T-helper 1 cell (primary cell): ENCODE results near the gene GHRHR.

Experiments used
- DNase-seq, 5 donors: peaks; one replicate each; pipeline ENCODE4 v3.0.0-alpha.2; 2012 to 2020

The GHRHR gene

DNA sequence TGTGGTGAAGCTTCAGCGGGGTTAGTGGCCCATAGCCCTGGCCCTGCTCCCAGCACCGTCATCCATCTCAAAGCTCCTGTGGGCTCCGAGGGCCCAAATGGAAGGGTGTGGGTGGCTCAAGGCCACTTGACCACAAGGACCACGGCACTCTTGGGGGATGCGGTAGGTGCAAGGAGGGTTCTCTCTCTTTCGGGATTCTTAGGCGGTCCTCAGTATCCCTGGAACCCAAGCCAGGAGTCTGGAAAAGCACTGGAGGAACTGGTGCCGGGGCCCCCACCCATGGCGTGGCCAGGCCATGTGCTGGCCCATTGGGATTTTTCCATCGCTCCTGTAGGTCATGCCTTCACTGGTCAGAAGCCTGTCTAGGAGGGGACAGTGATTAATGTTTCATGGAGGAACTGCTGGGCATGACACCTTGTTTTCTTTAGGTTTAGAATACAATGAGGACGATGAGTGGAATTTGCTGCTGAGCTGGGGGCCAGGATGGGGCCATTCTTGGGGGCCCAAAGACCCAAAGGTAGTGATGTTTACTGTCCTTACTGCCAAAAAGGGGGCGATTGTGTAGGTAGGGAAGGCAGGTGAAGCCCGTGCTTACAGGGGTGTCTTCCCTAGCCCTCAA is 35.4 kb upstream of the GHRHR start:
- no peak for DNase-seq

DNA sequence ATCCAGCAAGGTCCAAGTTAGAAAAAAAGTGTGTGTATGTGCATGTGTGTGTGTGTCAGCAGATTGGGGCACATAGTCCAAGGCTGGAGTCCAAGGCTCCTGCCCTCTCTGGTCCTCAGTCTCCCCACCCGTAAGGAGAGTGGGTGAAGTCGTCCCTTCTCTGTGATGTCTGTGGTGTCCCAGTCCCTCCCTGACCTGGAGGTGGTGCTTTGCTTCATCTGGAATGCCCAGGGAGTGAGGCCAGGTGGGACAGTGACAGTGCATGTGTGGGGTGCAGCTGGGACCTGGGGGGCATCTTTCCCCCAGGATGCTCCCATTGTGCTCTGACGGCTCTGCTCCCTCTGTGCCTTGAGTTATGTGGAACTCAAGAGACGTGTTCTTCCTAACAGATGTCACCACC is 34.1 kb upstream of the GHRHR start:
- no peak for DNase-seq

DNA sequence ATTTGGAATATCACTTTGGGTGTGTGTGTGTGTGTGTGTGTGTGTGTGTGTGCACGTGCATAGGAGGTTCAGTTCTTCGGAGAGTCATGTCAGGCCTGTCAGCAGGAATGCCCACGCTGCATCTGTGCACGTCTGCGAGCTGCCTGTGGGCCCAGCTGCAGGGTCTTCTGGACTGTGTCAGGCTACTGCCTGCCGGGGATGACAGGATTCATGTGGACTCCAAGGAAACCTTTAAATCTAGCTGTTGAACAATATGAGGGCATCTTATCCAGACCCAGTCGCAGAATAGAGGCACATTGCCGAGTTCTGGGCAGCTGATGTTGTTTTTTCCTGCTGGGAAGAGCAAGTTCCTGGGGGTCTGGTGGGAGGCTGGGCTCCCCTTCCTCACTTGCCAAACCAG is 33.1 kb upstream of the GHRHR start:
- no peak for DNase-seq

DNA sequence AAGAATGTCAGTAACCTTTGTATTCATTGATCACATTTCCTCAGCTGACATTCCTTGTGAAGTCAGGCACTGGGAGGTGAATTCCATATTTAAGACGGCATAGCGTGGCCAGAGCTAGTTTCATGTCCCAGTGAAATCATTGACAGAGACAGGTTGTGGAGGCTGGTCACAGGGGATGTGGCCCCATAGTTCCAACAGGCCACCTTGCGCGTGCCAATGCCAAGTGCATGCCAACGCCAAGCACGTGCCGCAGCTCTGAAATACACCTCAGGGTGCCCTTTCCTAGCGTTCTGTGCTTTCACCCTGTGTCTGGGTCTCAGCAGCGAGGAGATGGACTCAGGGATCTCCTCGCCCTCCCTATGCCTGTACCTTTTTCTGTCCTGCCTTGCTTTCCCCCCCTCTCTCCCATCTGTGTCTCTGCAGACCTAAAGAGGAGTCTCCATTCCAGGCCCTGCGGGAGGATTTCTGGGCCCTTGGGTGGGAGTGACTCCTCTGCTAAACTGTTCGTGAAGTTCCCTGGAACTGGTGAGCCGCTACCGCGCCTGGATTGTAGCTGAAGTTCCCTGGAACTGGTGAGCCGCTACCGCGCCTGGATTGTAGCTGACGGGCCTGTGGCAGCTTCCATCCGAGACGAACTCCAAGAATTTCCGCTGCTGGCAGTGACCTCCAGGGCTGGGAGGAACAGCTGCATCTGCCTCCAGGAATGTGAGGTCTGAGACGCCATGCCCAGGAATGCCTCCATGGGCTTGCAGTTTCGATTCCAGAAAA is 32.4 kb upstream of the GHRHR start:
- DNase-seq, result no peak

DNA sequence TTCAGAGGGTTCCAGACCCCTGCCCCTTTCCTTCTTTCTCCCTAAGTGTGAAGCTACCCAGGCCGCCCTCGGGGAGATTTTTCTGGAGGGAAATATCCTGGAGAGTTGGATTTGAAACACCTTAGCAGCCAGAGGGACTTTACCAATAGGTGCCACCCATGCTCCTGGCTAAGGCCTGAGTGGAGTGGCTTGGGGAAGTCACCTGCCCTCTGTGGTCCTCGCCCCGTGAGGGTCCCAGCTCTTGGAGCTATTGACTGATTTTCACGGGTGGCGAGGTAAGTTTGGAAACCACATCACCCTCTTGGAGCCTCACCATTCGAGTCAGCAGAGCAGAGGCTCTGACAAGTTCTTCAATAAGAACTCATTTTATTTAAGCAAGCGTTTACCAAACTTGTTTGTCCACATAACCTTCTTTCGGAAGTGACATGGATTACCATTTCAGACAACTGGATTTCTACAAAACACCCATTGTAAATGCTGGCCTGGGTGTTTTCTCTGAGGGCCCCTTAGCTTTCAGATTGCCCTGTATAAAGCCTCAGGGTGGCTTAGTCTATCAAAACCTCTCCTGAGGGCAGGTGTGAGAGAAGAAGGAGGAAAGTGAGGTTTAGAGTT is 31.7 kb upstream of the GHRHR start:
- DNase-seq, result no peak

DNA sequence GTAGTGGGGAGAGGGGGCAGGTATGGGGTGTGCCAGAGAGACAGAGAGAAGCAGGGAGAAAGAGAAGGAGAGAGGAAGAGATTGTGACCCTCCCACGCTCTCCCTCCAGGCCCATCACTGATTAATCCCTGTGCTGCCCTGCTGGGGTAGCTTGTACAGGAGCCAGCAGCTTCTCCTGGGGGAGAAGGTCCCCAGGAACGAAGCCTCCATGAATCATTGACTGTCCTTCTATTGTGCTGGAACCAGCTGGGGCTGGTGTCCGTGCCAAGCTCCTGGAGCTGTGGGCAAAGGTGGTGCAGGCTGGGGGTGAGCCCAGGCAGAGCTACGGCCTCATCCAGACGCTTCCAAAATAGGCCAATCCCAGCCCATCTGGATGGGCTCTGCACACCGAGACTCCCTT is 31.2 kb upstream of the GHRHR start:
- DNase-seq, result no peak

DNA sequence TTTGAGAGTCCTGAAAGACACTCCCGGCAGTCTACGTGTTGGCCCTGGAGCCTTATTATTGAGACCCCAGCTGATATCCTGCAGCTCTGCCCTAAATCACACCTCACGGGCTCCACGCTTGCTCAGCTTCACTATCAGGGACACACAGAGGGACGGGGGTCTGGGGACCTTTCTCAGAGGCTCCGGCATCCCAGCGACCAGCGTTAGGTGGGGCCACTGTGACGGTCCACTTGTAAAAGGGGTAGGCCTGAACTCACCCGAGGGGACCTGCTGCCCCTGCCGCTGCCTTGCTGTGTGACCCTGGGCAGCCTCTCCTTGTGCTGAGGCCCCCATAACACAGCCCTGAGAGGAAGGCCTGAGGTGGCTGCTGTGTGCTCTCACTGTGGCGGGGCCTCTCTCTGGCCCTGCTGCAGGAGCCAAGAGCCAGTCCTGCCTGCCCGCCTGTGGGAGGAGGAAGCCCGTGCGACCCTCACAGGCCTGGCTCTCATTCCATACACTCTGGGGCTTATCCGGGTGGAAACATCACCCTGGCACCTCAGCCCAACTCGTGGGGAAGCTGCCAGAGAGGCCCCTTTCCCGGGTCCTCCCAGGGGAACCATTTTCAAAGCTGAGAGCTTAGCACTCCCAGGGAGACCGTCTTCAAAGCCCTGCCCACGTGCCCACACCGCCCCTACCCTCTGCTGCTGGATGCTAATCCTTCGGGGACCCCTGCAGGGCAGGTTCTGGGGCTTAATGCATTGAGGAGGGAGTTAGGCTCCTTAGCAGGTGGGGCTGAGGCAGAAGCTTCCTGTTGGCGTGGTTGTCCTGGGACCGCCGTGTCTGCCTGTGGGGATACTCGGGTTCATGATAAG is 30.4 kb upstream of the GHRHR start:
- peak in 1 of 5 donors; percentile 8 for DNase-seq

DNA sequence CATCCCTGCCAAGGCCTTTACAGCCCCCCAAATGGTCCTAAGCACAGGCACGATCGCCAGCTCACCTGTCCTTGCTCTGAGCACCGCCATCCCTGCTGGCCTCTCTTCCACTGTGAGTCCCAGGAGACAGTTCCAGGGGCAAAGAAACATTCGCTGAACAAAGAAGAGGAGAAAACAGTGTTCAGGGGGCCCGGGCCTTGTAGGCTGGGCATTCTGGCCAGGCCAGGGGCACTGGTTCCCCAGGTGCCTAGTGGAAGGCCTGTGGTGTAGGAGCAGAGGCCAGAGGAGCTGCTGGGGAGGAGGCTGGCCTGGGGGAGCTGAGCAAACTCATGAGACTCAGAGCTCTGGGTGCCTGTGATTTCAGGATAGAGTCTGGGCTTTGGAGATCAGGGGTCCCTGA is 29.5 kb upstream of the GHRHR start:
- no peak for DNase-seq

DNA sequence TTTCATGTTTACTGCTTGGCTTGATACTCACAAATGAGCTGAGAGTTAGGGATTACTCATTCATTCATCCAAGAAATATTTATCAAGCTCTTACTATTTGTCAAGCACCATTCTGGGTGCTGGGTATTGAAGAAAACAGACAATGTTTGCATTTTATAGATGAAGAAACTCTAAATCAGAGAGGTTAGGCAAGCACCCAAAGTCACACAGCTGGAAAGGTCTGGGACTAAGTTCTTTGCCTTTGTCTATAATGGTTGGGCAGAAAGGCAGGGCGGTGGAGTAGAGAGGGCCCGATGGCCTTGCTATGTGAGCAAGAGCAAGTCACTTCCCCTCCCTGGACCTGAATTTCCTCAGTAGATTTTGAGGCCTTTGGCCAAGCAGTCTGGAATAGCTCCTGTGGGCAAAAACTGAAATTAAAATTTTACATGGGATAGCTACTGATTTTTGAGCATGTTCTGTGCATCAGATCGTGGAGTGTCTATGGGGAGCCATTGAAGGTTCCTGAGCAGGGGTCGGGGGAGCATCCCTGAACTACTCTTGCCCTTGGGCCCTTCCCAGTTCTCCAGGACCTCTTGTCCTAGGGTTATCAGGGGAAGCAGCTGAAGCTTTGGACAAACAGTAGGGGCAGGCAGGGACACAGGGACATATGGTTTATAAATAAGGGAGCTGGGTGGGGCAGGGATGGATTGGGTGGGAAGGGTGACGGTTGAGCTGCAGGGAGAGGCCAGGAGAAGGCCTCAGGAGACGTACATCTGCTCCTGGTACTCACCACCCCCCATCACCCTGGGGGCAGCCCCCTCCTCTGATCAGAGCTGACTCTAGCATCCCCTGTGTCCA is 28.8 kb upstream of the GHRHR start:
- no peak for DNase-seq

DNA sequence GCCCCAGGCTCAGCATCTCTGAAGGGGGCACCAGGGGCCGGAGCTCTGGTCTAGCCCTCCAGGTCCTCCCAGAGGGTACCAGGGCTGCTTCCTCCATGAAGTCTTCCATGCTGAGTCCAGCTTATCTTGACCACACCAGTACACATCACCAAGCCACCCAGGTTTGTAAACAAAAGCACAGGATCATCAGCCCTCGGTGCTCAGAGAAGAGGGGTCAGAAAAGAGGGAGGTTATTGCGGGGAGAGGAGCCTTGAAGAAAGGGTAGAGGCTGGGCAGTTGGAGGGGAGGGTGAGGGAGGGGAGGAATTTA is 28.2 kb upstream of the GHRHR start:
- DNase-seq, result no peak

DNA sequence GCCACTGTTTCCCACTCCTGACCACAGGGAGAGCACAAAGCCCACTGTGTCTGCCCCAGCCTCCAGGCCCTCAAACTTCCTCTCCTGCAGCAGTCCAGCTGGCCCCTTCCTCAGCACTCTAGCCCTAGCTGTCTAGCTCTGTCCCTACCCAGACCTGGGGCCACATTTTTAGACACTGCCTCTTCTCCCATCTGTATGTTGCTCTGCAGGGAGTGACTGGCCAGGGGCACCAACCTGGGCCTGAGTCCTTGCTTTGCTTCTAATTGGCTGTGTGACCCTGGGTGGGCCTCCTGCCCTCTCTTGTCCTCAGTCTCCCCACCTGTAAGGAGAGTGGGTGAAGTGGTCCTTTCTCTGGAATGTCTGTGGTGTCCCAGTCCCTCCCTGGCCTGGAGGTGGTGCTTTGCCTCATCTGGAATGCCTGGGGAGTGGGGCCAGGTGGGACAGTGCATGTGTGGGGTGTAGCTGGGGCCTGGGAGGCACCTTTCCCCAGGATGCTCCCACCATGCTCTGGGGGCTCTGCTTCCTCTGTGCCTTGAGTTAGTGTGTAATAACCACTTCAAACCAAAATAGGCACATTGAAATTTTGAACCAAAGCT is 27.0 kb upstream of the GHRHR start:
- no peak for DNase-seq

DNA sequence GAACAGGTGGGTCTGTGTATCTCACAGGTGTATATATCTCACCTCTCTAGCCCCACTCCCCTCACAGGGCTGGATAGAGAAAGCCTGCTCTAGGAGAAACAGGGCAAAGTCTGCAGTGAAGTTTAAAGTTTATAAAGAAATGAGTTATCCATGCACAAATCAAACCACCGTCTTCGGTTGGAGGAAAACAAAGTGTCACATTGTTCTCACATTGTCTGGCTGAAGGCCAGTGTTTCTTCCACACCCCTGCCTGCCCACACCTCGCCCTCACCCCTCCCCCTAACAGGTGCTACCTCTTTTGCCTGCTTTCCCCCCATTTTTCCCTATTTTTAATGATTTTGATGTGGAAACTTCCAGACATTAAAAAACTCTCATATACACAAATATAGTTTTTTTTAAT is 26.3 kb upstream of the GHRHR start:
- no peak for DNase-seq

DNA sequence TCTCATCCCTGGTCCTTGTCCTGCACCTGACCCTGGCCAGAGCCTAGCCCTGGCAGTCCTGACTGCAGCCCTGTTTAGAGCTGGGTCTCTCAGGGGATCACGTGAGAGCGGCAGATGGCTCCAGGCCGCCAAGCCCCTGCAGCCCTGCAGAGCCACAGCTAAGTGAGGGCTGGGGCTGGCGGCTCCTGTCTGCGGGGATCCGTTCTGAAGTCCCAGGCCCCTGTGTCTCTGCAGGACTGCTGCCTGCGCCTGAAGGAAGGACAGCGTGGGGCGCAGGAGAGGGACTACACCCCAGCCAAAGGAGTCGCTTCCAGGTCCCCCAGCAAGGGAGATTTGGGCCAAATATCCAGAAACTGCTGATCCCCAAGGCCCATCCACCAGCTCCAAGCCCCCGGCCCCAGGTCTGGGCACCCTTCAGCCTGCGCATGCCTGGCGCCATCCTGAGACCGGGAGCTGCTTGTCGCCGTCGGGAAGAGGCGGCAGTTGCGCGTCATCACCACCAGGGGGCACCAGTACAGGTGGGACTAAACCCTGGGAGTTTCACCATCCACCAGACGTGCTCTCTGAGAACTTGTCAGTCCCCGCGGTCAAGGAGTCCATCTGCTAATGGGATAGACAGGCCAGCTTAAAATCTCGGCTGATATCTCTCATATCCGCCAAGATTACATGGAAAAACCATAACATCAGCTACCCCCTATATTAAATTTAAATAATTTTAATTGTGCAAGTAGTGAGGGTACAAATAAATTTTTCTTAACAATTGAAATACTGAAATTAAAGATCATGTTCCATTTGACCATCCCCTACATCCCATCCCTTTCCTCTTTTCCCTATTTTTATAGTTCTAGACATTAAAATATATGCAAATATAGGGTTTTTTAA is 25.1 kb upstream of the GHRHR start:
- DNase-seq, result peak in 3 of 5 donors; percentile 37 to 51 (median 42)

DNA sequence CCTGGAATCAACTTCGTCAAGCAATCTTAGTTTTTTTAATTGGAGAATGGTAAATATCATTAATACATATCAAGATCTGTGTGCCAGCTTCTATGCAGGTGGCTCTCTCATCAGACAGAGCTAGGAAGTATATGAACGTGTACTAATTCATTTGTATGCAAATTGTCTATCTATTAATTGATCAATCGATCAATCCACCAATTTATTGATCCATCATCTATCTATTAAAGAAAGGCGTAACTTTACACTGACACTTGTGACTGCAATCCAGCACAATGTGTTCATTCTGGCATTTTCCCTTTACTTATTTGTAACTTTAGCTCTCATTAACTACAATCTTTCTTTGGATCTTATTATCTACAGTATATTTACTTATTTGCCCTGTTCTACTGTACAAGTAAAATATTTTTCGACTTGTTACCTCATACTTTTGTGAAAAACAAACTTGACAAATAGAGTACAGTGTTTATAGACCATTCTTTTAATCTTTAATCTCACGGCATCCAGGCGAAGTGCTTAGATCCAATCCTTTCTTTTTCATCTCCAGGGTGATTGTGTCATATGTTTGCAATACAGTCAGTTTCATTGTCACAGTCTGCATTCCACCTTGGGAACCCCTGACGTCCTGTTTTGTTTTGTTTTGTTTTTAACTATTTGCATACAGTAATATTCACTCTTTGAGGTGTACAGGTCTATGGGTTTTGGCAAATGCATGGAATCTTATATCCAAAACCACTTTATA is 22.0 kb upstream of the GHRHR start:
- DNase-seq, result no peak

DNA sequence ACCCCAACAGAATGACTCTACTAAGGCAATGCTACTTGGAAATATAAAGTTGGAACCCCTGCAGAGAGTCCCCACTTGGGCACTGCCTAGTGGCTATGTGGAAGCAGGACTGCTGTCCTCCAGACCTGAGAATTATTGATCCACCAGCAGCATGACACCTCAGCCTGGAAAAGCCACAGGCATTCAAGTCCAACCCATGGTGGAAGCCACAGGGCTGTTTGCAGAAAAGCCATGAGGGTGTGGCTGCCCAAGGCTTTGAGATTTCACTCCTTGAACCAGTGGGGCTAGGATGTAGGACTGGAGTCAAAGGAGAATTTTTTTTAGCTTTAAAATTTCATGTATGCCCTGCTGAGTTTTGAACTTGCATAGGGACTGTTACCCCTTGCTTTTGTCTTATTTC is 13.6 kb upstream of the GHRHR start:
- no peak for DNase-seq

DNA sequence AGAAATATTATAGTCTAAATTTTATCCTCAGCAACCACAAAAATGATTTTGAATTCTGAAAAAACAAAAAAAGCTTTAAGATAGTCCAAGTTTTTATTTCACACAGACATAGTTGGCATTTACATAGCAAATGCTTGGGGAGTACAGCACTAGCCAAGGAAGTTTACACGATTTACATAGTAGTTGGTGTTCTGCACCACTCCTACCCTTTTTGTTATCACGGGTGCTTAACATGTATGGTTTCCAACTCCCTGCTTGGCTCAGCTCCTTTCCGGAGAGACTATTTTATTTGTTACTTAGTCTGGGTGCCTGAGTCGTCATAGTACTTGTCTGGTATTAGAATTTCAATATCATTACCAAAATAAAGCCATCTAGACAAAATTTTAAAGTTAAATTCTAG is 8.8 kb upstream of the GHRHR start:
- no peak for DNase-seq

DNA sequence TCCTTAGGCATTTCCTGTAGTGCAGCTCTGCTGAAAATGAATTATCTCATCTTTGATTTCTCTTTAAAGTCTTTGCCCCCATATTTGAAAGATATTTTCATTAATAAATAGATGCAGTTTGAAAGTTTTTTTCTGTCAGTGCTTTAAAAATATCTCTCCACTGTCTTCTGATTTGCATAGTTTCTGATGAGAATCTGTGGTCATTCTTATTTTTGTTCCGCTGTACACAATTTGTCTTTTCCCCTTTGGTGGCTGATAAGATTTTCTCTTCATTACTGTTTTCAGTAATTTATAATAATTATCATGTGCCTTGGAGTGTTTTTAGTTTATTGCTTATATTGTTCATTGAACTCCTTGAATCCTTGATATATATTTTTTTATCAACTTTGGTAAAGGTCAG is 7.0 kb upstream of the GHRHR start:
- no peak for DNase-seq

DNA sequence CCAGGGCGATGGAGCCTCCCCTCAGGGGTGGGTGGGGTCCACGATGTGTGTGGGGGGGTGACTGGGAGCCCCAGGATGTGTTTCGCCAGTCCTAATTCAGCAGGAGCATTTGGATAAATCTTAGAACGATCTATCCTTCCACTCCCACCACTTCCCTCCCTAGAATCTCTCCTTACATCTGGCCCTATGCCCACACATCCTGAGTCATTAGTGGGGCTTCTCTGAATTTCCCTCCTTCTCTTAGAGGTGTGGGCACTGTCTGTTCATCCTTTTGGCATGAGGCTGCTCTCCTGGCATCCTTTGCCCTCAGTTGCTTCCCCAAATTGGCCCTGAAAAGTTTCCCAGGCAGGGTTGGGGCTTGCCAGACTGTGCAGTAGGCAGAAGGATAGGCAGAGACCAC is 1.6 kb downstream of the GHRHR start:
- no peak for DNase-seq

DNA sequence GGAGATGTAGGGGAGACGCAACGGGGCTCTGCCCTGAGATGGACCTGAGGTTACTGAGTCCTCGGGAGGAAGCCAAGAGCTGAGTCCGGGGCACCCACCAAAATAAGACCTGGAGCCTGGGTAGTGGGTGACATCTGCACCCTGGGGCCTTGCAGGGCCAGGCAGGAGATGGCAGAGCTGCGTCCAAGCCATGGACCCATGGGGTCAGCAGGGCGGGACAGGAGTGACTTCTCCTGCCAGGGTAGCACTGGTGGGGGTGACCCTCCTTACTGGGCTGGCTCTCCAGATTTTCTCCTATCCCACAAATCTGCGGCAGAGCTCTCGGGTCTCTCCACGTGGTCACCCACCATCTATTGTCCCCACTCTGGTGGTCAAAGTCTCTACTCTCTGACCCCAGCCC is 2.1 kb downstream of the GHRHR start:
- DNase-seq, result no peak

DNA sequence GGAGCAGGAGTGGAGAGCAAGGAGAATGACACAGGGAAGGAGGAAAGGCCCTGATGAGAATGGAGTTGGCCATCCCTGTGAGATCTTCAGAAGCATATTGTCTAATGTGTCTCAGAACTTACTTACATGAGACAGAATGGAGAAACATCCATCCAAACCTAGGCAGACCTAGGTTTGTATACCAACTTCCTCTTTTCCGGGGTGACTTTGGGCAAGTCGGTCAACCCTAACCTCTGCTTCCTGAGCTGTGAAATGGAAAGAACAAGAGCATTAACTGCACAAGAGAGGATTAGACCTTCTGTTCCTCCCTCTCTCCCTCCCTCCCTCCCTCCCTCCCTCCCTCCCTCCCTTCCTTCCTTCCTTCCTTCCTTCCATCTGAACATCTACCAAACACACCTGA is 4.5 kb downstream of the GHRHR start:
- DNase-seq, result no peak
